AG04449 (cell line): ENCODE data around the gene PAX3.

Experiments used
- CTCF ChIA-PET: fragments of 350-600 bp; formaldehyde crosslinking; extraction: SDS; loops from one replicate; lab custom pipeline; 2021; ENCODE audit warnings: antibody characterized with exemption; lab: Yijun Ruan, JAX
- POLR2A ChIA-PET: fragments of 400-600, 350-600 bp; formaldehyde crosslinking; extraction: SDS; loops from one replicate; lab custom pipeline; 2020; ENCODE audit warnings: antibody characterized with exemption, inconsistent platforms; lab: Yijun Ruan, JAX
- DNase-seq: peaks from one replicate; pipeline ENCODE4 v3.0.0-alpha.2; 2010; ENCODE audit warnings: low read depth, low spot score
- H3K4me3 ChIP-seq: 2 replicates; pipeline ENCODE4 v1.5.1; 2011; ENCODE audit warnings: low read depth, mild to moderate bottlenecking, control low read depth, low read length
- TF ChIP-seq, protein P1 (sequence below): IDR thresholded peaks from one replicate; pipeline ENCODE4 v1.5.1; 2011; ENCODE audit warnings: mild to moderate bottlenecking, moderate library complexity, low read length, control low read depth, inconsistent platforms; ENCODE audit not compliant: insufficient read depth; ENCODE audit errors: missing control alignments

PAX3 gene

DNA sequence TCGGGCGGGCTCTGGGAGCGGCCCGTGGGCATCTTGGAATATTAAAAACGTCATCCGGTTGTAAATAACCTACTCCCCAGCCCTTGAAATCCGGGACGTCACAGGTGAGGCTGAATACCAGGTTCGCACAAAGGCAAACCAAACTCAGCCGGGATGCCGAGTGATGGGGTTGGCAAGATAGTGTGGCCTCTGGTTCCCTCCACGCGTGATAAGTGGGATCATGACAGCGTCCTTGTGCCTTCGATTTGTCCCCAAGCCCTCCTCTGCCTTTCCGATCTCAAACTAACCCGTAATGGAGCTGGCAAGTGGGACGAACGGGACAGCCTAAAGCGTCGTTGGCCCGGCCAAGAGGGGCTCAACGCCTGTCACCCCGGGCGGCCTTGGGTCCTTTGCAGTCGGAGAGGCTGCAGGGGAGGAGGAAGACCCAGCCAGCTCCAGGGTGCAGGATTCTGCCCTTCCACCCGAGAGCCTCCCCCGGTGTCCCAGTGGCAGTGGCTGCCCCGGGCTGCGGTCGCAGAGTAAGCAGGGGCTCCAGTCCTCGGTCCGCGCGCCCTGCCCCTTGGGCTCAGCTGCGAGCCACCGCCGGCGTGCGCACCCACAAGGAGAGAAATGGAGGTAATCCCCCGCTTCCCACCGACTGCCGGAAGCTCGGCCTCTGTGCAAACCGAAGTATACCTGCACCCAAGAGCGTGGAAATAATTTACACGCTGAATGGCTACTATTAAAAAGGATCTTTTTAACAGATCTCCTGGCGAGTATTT lies 13.4 kb upstream of the PAX3 start:
- H3K4me3 ChIP-seq: no peak overlapping the region
- CTCF ChIA-PET: no interaction called here

DNA sequence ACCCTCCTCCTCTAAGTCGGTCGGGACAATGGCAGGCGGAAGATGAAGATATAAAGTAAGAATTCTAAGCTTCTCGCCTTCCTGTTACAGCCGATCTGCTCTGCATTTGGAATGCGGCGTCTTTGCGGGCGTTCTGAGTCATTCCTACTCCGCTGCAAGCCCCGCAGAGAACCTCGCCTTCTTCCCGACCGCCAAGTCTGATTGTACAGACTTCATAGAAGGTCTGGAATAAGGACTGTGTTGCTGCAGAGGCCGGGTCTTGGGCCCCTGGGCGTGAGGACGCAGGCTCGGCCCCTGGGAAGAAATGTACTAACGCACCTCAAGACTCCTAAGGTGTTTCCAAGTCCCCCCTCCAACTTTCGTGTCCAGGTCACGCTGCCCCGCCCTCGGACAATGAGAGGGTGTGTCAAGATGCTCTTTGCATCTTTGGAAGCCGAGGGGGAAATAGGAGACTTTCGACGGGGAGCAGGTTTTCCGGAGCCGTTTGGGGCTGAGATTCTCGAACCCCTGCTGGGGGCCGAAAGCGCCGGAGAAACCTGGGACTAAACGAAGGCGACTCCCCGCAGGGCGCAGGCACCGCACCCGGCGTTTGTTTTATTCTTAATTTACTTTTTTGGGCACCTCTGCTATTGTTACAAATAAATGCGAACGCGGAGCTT lies 12.7 kb upstream of the PAX3 start:
- POLR2A ChIA-PET: no interaction called here
- TF ChIP-seq, protein P1, sequence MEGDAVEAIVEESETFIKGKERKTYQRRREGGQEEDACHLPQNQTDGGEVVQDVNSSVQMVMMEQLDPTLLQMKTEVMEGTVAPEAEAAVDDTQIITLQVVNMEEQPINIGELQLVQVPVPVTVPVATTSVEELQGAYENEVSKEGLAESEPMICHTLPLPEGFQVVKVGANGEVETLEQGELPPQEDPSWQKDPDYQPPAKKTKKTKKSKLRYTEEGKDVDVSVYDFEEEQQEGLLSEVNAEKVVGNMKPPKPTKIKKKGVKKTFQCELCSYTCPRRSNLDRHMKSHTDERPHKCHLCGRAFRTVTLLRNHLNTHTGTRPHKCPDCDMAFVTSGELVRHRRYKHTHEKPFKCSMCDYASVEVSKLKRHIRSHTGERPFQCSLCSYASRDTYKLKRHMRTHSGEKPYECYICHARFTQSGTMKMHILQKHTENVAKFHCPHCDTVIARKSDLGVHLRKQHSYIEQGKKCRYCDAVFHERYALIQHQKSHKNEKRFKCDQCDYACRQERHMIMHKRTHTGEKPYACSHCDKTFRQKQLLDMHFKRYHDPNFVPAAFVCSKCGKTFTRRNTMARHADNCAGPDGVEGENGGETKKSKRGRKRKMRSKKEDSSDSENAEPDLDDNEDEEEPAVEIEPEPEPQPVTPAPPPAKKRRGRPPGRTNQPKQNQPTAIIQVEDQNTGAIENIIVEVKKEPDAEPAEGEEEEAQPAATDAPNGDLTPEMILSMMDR: no peak
- CTCF ChIA-PET: no interaction called here
- H3K4me3 ChIP-seq: no peak overlapping the region
- DNase-seq: no peak

More for the DNA sequence above, 13.4 kb upstream of the PAX3 start:
- TF ChIP-seq, protein P1: no peak
- POLR2A ChIA-PET: no interaction called here
- DNase-seq: no peak

DNA sequence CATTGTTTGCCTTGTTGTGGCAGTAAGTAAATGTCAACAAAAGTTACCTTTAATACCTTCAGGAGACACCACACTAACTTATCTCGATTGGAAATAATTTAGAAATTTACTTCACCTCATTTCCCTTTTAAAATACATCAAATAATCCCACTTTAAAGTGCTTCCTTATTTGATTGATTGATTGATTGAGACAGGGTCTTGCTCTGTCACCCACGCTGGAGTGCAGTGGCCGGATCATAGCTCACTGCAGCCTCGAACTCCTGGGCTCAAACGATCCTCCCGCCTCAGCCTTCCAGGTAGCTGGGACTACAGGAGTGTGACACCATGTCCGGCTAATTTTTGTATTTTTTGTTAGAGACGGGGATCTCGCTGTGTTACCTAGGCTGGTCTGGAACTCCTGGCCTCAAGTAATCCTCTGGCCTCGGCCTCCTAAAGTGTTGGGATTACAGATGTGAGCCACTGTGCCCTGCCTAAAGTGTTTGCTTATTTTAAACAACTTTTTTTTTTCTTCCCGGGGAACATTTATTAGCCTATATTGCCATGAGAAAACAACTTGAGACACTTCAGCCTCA lies 12.0 kb upstream of the PAX3 start:
- H3K4me3 ChIP-seq: no peak overlapping the region
- POLR2A ChIA-PET: no interaction called here
- CTCF ChIA-PET: interaction anchor here (1.2 kb wide), 1 partner anchor 13 kb away, joined by 3 read pairs; no protein-coding TSS in a partner anchor

DNA sequence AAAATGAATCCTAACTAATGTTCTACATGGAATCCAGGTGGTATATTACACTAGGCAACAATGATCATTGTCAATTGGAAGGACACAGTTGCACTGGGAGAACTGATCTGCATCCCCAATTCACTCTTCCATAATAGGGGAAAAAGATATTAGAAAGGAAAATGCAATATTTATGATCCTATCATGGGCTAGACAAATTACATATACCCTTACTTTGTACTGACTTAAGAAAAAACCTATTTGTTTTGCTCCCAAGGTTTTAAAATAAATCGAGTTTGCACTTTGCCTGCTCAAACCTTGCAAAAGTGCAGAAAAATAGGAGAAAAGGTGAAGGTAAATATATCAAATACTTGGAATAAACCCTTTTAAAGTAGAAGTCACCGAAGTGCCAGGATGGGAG lies 11.0 kb upstream of the PAX3 start:
- no peak overlapping the region for H3K4me3 ChIP-seq
- TF ChIP-seq, protein P1: no peak
- DNase-seq: no peak
- ChIA-PET CTCF (interaction anchor here (1.2 kb wide), 1 partner anchor 12 kb away, joined by 3 read pairs; no protein-coding TSS in a partner anchor), POLR2A (no interaction called here)

More for the DNA sequence above, 12.0 kb upstream of the PAX3 start:
- DNase-seq: no peak
- TF ChIP-seq, protein P1: no peak

DNA sequence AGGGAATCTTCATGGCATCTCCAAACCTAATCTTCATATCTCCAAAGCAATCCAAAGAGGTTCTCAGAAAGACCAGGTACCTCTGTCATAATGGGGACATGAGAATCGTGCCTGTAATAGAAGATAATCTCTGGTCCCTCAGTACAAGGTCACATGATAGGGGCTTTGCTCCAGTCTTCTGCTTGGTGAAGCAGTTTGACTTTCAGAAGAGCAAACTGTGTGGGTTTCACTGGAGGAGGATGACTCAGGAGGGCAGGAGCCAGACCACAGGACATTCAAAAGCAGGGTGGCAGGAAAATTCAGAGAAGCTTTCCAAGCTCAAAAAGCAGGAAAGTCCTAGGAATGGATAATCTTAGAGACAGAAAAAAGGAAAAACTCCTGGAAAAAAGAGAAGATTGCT lies 10.6 kb upstream of the PAX3 start:
- H3K4me3 ChIP-seq: no peak overlapping the region
- ChIA-PET CTCF (no interaction called here), POLR2A (no interaction called here)
- TF ChIP-seq, protein P1: no peak
- no peak for DNase-seq
